Activated CD4-positive, alpha-beta T cell treated with anti-CD3 and anti-CD28 coated beads for 24 hours (primary cell): ENCODE data around the gene PLAC8.
"Not testable (repeated sequence)": the region's sequence is repeated elsewhere in the genome, so short reads cannot be mapped to it uniquely, and the experiment has no call there.

Experiments used
- DNase-seq, 2 donors: peaks; one replicate each; pipeline ENCODE4 v3.0.0-alpha.2; 2020; ENCODE audit warnings: low read depth in 2 of 2

The PLAC8 gene

DNA sequence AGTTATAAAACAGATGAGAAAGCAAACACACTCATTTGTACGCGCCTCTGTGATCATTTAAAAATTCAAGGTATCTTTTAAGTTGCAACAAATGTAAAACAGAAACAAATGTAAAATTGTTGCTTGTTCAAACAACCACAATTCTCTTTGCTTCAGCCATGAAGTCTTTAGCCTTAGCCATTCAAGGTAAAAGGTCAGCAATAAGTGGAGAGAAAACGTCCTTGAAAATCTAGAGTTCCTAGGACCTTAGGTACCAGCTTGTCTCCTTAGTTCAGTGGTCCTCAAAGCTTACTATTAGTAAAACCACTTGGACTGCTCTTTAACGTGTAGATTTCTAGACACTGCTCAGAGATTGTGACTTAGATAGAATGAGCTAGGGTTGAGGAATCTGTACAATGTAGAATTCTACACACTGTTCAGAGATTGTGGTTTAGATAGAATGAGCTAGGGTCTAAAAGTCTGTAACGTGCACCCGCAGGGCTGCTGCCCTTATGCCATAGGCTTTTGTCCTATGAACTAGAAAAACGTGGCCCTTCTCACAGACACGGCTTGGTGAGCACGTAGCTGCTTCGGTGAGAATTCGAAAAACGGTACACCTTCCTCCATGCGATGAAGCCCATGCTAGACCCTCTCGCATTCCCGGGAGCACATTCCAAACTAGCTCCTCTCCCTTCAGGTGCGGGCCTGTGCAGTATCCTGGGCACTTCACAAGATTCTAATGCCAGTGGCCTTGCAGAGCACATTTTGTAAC, 1.7 kb downstream of the PLAC8 start:
- peak in 1 of 2 donors; percentile 20 for DNase-seq

GRCh38 chr4:83112231-83112630, 2.3 kb downstream of the PLAC8 start:
- no peak for DNase-seq

- not testable (repeated sequence) for DNase-seq
These were observed 2.8 kb downstream of the PLAC8 start for GRCh38 chr4:83111751-83112141.

GRCh38 chr4:83110970-83111750, 3.4 kb downstream of the PLAC8 start:
- DNase-seq, result no peak

- peak; percentile 82 to 89 for DNase-seq
These were observed 4.1 kb downstream of the PLAC8 start for GRCh38 chr4:83110223-83110945.

- DNase-seq, result peak in 1 of 2 donors; percentile 37
These were observed 4.9 kb downstream of the PLAC8 start for GRCh38 chr4:83109480-83110222.

DNA sequence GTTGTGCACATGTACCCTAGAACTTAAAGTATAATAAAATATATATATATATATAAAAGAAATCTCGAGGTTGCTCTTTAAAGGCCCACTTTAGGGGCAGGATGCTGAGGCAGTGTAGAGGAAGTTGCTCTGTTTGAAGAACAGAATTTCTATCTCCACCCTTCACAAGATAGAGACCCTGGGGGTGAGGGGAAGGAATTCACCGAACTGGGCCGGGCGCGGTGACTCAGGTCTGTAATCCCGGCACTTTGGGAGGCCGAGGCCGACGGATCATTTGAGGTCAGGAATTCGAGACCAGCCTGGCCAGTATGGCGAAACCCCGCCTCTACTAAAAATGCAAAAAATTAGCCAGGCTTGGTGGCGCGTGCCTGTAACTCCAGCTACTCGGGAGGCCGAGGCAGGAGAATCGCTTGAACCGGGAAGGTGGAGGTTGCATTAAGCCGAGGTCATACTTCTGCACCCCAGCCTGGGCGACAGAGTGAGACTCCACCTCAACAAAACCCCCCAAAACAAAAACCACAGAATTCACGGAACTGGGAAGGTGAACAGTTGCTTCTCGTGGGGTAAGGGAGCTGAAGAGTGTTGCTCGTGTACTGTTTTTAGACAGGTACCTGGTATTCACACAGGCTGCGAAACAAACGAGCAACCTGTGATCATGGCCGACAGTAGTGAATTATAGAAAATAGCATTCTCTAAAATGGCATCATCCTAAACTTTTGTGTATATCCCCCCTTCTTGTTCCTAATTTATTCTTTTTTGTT, 6.2 kb downstream of the PLAC8 start:
- DNase-seq, result no peak

DNA sequence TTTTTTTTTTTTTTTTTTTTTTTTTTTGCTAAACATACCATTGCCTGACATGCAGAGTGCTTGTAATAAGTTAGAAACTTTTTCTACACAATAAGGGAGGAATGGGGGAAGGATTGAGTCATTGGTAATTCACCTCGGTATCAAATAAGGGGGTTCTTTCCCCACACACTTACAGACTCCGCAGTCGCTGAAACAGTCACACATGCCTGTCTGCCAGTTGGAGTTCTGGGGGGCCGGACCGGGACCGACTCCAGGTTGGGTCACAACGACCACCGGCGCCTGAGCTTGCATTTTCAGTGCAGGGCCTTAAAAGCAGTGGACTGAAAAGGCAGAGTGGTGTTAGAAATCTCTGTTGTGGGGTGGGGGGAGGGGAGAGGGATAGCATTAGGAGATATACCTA, 6.9 kb downstream of the PLAC8 start:
- DNase-seq, result no peak

- DNase-seq, result no peak
These were observed 9.5 kb downstream of the PLAC8 start for GRCh38 chr4:83104991-83105390.

GRCh38 chr4:83096397-83096796, 18.1 kb downstream of the PLAC8 start:
- DNase-seq, result no peak

- no peak for DNase-seq
These were observed 21.4 kb downstream of the PLAC8 start for GRCh38 chr4:83093060-83093640.

DNA sequence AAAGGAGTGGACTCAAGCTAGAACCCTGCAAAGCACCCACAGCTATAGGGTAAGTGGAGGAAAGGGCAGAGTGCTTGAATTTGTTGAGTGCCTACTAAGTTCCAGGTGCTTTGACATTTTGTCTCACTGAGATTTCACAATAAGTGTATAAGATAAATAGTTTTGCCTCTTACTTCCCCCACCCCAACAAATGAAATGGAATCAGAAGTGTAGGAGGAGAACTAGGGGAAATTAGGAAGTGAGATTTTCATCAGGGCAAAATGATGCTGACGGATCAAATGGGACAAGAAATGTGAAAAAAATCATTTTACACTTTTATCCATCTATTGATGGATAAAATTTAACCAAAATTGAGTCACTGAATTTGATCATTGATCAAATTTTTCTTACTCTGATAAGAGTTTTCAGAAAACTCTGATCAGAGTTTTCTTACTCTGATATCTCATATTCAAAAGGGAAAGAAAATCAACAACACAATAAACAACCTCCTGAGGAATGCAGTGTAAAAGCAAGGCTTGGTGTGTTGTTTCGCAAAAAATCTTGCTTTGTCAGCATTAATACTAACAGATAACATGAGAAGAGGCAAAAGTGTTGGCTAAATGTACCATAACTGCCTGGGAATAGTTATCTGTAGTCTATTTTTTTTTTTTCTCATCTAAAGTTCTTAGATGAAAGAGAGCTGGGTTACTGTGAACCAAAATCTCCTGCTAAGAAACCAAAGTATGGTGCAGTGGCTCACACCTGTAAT, 24.9 kb downstream of the PLAC8 start:
- no peak for DNase-seq

DNA sequence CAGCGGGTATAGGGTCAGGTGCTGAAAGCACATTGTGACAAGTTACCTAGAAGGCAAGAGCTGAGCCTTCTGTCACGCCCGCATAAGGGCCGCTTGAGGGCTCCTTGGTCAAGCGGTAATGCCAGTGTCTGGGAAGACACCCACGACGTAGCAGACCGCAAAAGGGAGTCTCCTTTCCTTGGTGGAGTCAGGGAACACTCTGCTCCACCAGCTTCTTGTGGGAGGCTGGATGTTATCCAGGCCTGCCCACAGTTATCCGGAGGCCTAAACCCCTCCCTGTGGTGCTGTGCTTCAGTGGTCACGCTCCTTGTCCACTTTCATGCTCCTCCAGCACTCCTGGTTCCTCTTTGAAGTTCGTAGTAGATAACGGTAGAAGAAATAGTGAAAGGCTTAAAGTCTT, 29.6 kb downstream of the PLAC8 start:
- DNase-seq, result not testable (repeated sequence)

DNA sequence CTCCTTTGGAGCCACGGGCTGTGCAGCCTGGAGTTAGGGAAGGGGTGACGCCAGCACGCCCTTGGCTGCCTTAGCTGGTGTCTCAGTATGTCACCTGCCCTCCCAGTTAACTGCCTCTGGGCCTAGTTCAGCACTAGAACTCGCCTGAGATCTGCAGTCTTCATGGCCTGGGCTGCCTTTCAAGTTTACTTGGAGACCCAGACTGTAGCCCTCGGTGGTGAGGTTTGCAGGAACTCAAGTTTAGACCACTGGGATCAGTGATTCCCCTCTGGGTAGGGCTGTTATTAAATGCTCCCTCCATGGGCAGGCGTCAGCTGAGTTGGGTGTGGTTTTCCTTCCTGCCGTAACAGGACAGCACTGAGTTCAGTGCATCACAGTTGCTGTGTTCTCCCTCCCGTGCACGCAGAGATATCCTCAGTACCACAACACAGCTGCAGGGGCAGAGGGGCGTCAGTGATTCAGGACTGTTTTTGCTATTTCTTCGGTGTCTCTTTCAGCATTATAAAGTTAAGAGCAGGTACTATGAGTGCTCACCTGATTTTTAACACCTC, 30.5 kb downstream of the PLAC8 start:
- DNase-seq, result no peak

DNA sequence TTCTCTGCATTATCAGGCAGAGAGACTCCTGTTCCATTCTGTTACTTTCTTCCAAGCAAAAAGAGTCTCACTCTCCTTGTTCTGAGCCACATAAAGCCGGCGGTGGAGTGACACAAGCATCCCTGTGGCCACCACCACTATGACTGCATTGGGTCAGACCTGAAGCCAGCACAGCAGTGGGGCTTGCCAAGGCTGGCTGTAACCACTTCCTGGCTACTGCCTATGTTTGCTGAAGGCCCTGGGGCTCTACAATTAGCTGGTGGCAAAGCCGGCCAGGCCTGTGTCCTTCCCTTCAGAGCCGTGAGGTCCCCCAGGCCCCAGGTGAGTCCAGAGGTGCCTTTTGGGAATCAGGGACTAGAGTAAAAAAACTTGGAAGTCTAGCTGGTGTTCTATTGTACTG, 31.8 kb downstream of the PLAC8 start:
- no peak for DNase-seq

- no peak for DNase-seq
These were observed 34.0 kb downstream of the PLAC8 start for GRCh38 chr4:83080561-83080960.

- no peak for DNase-seq
These were observed 39.0 kb downstream of the PLAC8 start for GRCh38 chr4:83075311-83076095.

DNA sequence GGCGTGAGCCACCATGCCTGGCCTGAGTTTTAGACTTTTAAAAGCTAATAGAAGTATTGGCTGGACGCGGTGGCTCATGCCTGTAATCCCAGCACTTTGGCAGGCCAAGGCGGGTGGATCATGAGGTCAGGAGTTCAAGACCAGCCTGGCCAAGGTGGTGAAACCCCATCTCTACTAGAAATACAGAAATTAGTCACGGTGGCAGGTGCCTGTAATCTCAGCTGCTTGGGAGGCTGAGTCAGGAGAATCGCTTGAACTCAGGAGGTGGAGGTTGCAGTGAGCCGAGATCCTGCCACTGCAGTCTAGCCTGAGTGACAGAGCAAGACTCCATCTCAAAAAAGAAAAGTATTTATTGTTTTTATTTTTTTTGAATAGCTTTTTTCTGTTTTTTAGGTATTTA, 39.7 kb downstream of the PLAC8 start:
- DNase-seq, result not testable (repeated sequence)
